Esophagus muscularis mucosa (tissue), 4 donors: ENCODE results near the gene GTSE1. TPM values are rescaled to one million over a fixed set of nuclear protein-coding genes. Genes with fewer than 3 reads are reported as not detected.

Experiments used
- DNase-seq: peaks from one replicate; pipeline ENCODE4 v3.0.0-alpha.2; 2017; ENCODE audit errors: extremely low spot score
- H3K27ac ChIP-seq, 4 donors: fragments of 200-600 bp; sonication (generic); replicated peaks in 1 of 4; 1 replicate in 3 of 4; 2 replicates in 1 of 4; pipeline ENCODE4 v1.5.1; 2016 to 2019; ENCODE audit warnings: mild to moderate bottlenecking in 1 of 4
- H3K27me3 ChIP-seq, 4 donors: fragments of 200-600 bp; sonication (generic); one replicate each; pipeline versions ENCODE4 v1.5.1 to v1.6.0; 2016 to 2019
- H3K36me3 ChIP-seq, 4 donors: fragments of 200-600 bp; sonication (generic); one replicate each; pipeline ENCODE4 v1.5.1; 2016 to 2019
- H3K4me1 ChIP-seq, 4 donors: fragments of 200-600 bp; sonication (generic); one replicate each; pipeline ENCODE4 v1.5.1; 2016 to 2019
- H3K4me3 ChIP-seq, 4 donors: fragments of 200-600 bp; sonication (generic); 1 replicate in 2 of 4; 2 replicates in 2 of 4; pipeline ENCODE4 v1.5.1; 2016 to 2019; ENCODE audit warnings: mild to moderate bottlenecking in 4 of 4, moderate library complexity in 1 of 4
- H3K9me3 ChIP-seq, 4 donors: fragments of 200-600 bp; sonication (generic); 1 replicate in 3 of 4; 2 replicates in 1 of 4; pipeline ENCODE4 v1.5.1; 2016 to 2019
- CTCF ChIP-seq, 3 experiments: fragments of 200-600 bp in 2 of 3; fragments of 450-650 bp in 1 of 3; sonication (generic) in 2 of 3; IDR thresholded peaks; one replicate each; pipeline ENCODE4 v1.5.1; 2017 to 2019; ENCODE audit warnings: antibody characterized with exemption in 3 of 3, mild to moderate bottlenecking in 2 of 3, moderate library complexity in 1 of 3
- EP300 ChIP-seq: sonication (generic); formaldehyde crosslinking; IDR thresholded peaks from one replicate; pipeline ENCODE4 v1.6.1; 2017; ENCODE audit warnings: antibody characterized with exemption
- POLR2A ChIP-seq: fragments of 450-650 bp; IDR thresholded peaks from one replicate; pipeline ENCODE4 v1.6.1; 2017; ENCODE audit warnings: antibody characterized with exemption, moderate library complexity, mild to moderate bottlenecking, low read depth
- POLR2AphosphoS5 ChIP-seq, 2 donors: sonication (generic); formaldehyde crosslinking; IDR thresholded peaks; one replicate each; pipeline ENCODE4 v1.6.1; 2017; ENCODE audit warnings: antibody characterized with exemption in 2 of 2
- WGBS: methylation state at CpG from one replicate; pipeline ENCODE4 v1.1.5; 2018; 5-methylcytosine and 5-hydroxymethylcytosine counted together
- intact Hi-C: fragments of 100-400 bp; cut with DNase I; formaldehyde crosslinking; loops from one replicate; pipeline ENCODE4 v1.15.1; 2023
- total RNA-seq, 4 donors: library from RNA; depleted of rRNA; stranded (reverse); fragments of >200 nt; gene quantifications; one replicate each; pipeline versions ENCODE4 v1.1.0 to v1.2.1, GENCODE V29; 2016

Gene GTSE1
- total RNA-seq, result 1 to 10 TPM in 1 of 4 donors, not detected in 3; 1.0 TPM

GRCh38 chr22:46296257-46297150 is at the start of gene GTSE1:
Gene GTSE1, plus strand, starts transcription at chr22:46296870. Its CDS starts 531 bp downstream, at chr22:46297401.
- DNase-seq, result peak; percentile 99
- H3K9me3 ChIP-seq, result peaks cover 0 to 6% (median 0%) of the 10 kb centered on the region in 4 donors
- intact Hi-C loops, result no loop called here
- no peaks in the 10 kb centered on the region for H3K27me3 ChIP-seq
- peaks cover 13 to 26% (median 23%) of the 10 kb centered on the region in 4 donors for H3K36me3 ChIP-seq
- H3K27ac ChIP-seq, result peak within 1 kb of the TSS; percentile 89 to 98 (median 92)
- TF ChIP-seq EP300, result no peak
- TF ChIP-seq POLR2A, result no peak
- peak; percentile 90 to 91 for TF ChIP-seq POLR2AphosphoS5 (IDR thresholded peaks at IDR 0.05)
- TF ChIP-seq CTCF (IDR thresholded peaks at IDR 0.05), result peak; percentile 20 to 44 (median 29)
- peaks cover 15 to 20% (median 20%) of the 10 kb centered on the region in 4 donors for H3K4me1 ChIP-seq
- 0% methylated on average over 25 of the region's 76 CpGs for WGBS
- peak within 1 kb of the TSS; percentile 59 to 66 (median 62) for H3K4me3 ChIP-seq

GRCh38 chr22:46247443-46247975 is 49.2 kb upstream of the GTSE1 start:
- no peak overlapping the region for H3K27ac ChIP-seq
- intact Hi-C loops, result no loop called here
- H3K27me3 ChIP-seq, result no peaks in the 10 kb centered on the region

GRCh38 chr22:46250035-46250782 is 46.5 kb upstream of the GTSE1 start, which contains the start of gene CDPF1:
Gene CDPF1, minus strand, starts transcription at chr22:46250293. Its CDS starts 2,009 bp downstream, at chr22:46248284.
- Histone ChIP-seq H3K27ac (peak within 1 kb of the TSS; percentile 82 to 90 (median 89)), H3K4me3 (peak within 1 kb of the TSS; percentile 75 to 84 (median 78)), H3K27me3 (no peaks in the 10 kb centered on the region), H3K9me3 (no peaks in the 10 kb centered on the region), H3K36me3 (peaks cover 0 to 9% (median under 1%) of the 10 kb centered on the region in 4 donors), H3K4me1 (peaks cover 18 to 56% (median 43%) of the 10 kb centered on the region in 4 donors)
- DNase-seq, result peak; percentile 96
- intact Hi-C loops, result no loop called here
- peak; percentile 47 for TF ChIP-seq POLR2A
- peak; percentile 89 to 91 for TF ChIP-seq POLR2AphosphoS5 (IDR thresholded peaks at IDR 0.05)
- TF ChIP-seq EP300, result no peak
- TF ChIP-seq CTCF (IDR thresholded peaks at IDR 0.05), result peak in 1 of 3 experiments; percentile 10
- 0% methylated on average over 1 of the region's 89 CpGs for WGBS

More at GRCh38 chr22:46247443-46247975, 49.2 kb upstream of the GTSE1 start:
- H3K4me1 ChIP-seq, result peaks cover 24 to 61% (median 46%) of the 10 kb centered on the region in 4 donors
- 100% methylated on average over 1 of the region's 2 CpGs for WGBS
- no peak for DNase-seq
- H3K4me3 ChIP-seq, result no peak overlapping the region
- H3K9me3 ChIP-seq, result no peaks in the 10 kb centered on the region
- peaks cover 14 to 36% (median 19%) of the 10 kb centered on the region in 4 donors for H3K36me3 ChIP-seq
- TF ChIP-seq EP300 (no peak), POLR2A (no peak), POLR2AphosphoS5 (IDR thresholded peaks at IDR 0.05) (no peak), CTCF (IDR thresholded peaks at IDR 0.05) (no peak)

- intact Hi-C loops, result no loop called here
- H3K27ac ChIP-seq, result peak overlapping the region; percentile 82 to 90 (median 89)
Observed at GRCh38 chr22:46250783-46251125, 45.9 kb upstream of the GTSE1 start.

More at GRCh38 chr22:46250783-46251125, 45.9 kb upstream of the GTSE1 start:
- Histone ChIP-seq H3K27me3 (no peaks in the 10 kb centered on the region), H3K4me3 (peak overlapping the region; percentile 75 to 84 (median 78)), H3K4me1 (peaks cover 12 to 50% (median 38%) of the 10 kb centered on the region in 4 donors), H3K36me3 (peaks cover 0 to 4% (median 0%) of the 10 kb centered on the region in 4 donors), H3K9me3 (no peaks in the 10 kb centered on the region)
- TF ChIP-seq POLR2A (no peak), POLR2AphosphoS5 (IDR thresholded peaks at IDR 0.05) (no peak), EP300 (no peak), CTCF (IDR thresholded peaks at IDR 0.05) (no peak)
- WGBS, result 4% methylated on average over 10 of the region's 25 CpGs
- DNase-seq, result no peak
